ENCODE results near the gene CDH6. TPM values are rescaled to one million over a fixed set of nuclear protein-coding genes. Genes with fewer than 3 reads are reported as not detected.

Gene CDH6
- total RNA-seq, 1 donor from 2014 or later: 233 TPM

DNA sequence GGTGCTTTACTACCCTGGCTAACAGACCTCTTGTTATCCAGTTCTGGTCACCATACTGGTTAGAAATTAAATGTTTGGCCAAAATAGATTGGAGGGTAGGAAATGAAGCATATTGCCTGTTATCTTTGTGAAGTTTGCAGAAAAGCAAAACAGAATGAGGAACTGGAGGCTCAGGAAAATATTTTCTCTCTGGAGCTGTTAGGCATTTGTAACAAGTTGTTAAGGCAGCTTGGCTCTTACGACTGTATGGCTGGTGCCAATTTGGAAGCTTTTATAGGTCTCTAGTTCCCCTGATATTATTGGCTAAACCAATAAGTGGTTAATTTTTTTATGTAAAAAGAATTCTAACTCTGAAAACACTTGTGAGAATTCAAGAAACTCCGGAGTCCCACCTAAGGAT is 35.8 kb downstream of the CDH6 start:
- Mint-ChIP-seq H3K4me1 (peaks cover 44% of the 10 kb centered on the region), H3K4me3 (no peak overlapping the region), H3K27ac (ENCODE audit: unreplicated experiment) (no peak overlapping the region), H3K27me3 (ENCODE audit: low read depth) (no peaks in the 10 kb centered on the region), H3K36me3 (ENCODE audit: low read depth) (peaks cover 27% of the 10 kb centered on the region), H3K9me3 (peaks cover 7% of the 10 kb centered on the region)
- TF ChIP-seq, protein P1, sequence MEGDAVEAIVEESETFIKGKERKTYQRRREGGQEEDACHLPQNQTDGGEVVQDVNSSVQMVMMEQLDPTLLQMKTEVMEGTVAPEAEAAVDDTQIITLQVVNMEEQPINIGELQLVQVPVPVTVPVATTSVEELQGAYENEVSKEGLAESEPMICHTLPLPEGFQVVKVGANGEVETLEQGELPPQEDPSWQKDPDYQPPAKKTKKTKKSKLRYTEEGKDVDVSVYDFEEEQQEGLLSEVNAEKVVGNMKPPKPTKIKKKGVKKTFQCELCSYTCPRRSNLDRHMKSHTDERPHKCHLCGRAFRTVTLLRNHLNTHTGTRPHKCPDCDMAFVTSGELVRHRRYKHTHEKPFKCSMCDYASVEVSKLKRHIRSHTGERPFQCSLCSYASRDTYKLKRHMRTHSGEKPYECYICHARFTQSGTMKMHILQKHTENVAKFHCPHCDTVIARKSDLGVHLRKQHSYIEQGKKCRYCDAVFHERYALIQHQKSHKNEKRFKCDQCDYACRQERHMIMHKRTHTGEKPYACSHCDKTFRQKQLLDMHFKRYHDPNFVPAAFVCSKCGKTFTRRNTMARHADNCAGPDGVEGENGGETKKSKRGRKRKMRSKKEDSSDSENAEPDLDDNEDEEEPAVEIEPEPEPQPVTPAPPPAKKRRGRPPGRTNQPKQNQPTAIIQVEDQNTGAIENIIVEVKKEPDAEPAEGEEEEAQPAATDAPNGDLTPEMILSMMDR (conservative IDR thresholded peaks at IDR 0.05): no peak
- no peak for DNase-seq (ENCODE audit: low read depth, low spot score)

DNA sequence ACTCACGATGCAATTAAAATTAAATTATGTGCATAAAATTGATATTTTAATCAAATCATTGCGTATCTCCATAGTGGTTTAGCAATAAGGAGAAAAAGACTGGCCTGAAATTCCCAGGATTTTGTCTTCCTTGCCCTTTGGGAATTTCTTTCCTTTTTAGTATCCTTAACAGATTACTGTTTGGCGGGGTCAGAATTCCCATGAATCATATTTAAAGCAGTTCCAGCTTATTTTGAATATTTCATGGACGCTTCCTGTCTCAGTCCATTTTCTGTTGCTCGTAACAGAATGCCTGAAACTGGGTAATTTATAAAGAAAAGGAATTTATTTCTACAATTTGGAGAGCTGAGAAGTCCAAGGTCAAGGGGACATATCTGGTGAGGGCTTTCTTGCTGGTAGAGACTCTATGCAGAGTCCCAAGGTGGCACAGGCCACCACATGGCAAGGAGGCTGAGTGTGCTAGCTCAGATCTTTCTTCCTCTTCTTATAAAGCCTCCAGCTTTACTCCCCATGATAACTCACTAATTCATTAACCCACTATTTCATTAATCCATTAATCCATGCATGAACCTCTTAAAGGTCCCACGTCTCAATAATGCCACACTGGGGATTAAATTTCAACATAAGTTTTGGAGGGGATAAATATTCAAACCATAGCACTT is 37.8 kb downstream of the CDH6 start:
- Mint-ChIP-seq H3K4me3 (no peak overlapping the region), H3K27ac (ENCODE audit: unreplicated experiment) (no peak overlapping the region), H3K36me3 (ENCODE audit: low read depth) (peaks cover 19% of the 10 kb centered on the region), H3K27me3 (ENCODE audit: low read depth) (no peaks in the 10 kb centered on the region), H3K4me1 (peaks cover 52% of the 10 kb centered on the region), H3K9me3 (peaks cover 4% of the 10 kb centered on the region)
- no peak for DNase-seq (ENCODE audit: low read depth, low spot score)
- TF ChIP-seq, protein P1 (conservative IDR thresholded peaks at IDR 0.05): no peak

DNA sequence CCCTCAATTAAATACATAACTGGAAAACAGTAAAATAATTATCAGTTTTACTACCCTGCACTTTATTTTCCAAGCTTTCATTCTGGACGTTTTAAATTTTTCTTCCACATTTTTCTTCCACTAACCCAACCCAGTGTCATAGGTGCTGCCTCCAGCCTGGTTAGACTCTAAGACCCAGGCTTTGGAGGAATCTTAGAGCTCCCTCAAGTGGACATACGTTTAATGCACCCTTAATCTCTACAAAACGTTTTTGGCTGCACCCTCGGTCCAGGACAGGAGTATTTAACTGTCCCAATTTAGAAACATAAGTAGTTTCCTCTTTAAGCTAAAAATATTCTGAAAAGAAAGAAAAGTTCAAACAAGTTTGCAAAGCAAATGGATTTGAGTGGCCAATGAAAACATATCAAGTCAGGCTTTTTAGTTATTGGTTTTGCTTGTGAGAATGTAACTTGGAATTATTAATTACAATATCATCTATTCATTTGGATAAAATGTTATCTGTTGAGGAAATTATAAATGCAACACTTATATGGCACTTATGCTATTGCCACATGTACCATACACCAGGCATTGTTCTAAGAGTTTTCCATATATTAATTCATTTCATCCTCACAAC is 38.9 kb downstream of the CDH6 start:
- Mint-ChIP-seq H3K36me3 (ENCODE audit: low read depth) (peaks cover 24% of the 10 kb centered on the region), H3K9me3 (peaks cover 4% of the 10 kb centered on the region), H3K4me3 (no peak overlapping the region), H3K27me3 (ENCODE audit: low read depth) (no peaks in the 10 kb centered on the region), H3K4me1 (peaks cover 62% of the 10 kb centered on the region), H3K27ac (ENCODE audit: unreplicated experiment) (no peak overlapping the region)
- peak; percentile 28 for DNase-seq (ENCODE audit: low read depth, low spot score)
- TF ChIP-seq, protein P1 (conservative IDR thresholded peaks at IDR 0.05): peak; percentile 87

DNA sequence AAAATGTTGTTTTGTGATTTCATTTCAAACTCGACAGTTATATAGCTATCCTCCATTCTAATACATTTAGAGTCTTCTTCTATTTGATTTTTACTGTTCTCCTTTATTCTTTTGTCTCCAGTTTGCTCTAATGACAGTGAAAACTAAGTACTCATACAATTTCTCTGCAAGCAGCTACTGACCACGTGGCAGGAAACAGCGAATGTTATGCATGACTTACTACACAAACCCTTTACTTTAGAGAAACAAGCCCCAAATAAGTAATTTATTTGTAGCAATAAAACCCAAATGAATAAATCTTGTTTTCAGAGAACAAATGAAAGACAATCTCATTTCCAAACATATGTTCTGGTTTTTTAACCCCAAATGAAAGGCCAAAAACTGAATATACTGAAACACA is 41.9 kb downstream of the CDH6 start:
- DNase-seq (ENCODE audit: low read depth, low spot score): no peak
- Mint-ChIP-seq H3K9me3 (no peaks in the 10 kb centered on the region), H3K4me1 (peaks cover 63% of the 10 kb centered on the region), H3K4me3 (peak overlapping the region; percentile 17), H3K27me3 (ENCODE audit: low read depth) (no peaks in the 10 kb centered on the region), H3K27ac (ENCODE audit: unreplicated experiment) (peak overlapping the region; percentile 41), H3K36me3 (ENCODE audit: low read depth) (peaks cover 15% of the 10 kb centered on the region)
- TF ChIP-seq, protein P1 (conservative IDR thresholded peaks at IDR 0.05): no peak

DNA sequence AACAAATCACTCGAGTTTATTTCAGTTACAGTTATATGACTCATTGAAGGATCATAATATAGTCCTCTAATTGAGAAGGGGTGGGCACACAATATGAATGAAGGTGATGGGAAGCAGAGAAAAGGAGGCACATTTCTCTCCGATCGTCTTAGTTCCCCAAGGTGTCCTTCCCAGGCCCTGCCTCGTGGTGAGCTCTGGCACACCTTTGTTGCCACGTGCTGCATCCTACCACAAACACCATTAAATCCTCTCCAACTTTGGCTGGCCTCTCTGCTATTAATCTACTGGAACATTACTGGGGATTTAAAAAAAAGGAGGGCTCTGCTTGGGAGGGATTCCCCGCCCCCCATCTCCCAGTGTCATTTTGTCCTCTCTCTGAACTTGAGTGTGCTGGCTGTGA is 42.9 kb downstream of the CDH6 start:
- peaks cover 24% of the 10 kb centered on the region for H3K36me3 Mint-ChIP-seq (ENCODE audit: low read depth)
- no peak for DNase-seq (ENCODE audit: low read depth, low spot score)
- peaks cover 71% of the 10 kb centered on the region for H3K4me1 Mint-ChIP-seq
- no peak overlapping the region for H3K4me3 Mint-ChIP-seq
- TF ChIP-seq, protein P1 (conservative IDR thresholded peaks at IDR 0.05): no peak
- H3K27me3 Mint-ChIP-seq (ENCODE audit: low read depth): no peaks in the 10 kb centered on the region
- H3K27ac Mint-ChIP-seq (ENCODE audit: unreplicated experiment): no peak overlapping the region
- H3K9me3 Mint-ChIP-seq: no peaks in the 10 kb centered on the region

Measured in neural crest cell (in vitro differentiated cells).